COR-L47 (cell line): ENCODE measurements around the gene UBE2M.
"Not testable (repeated sequence)": the region's sequence is repeated elsewhere in the genome, so short reads cannot be mapped to it uniquely, and the experiment has no call there.

Source experiments
- DNase-seq: peaks from one replicate; lab custom pipeline; 2025; lab: John Stamatoyannopoulos, UW

Gene UBE2M

DNA sequence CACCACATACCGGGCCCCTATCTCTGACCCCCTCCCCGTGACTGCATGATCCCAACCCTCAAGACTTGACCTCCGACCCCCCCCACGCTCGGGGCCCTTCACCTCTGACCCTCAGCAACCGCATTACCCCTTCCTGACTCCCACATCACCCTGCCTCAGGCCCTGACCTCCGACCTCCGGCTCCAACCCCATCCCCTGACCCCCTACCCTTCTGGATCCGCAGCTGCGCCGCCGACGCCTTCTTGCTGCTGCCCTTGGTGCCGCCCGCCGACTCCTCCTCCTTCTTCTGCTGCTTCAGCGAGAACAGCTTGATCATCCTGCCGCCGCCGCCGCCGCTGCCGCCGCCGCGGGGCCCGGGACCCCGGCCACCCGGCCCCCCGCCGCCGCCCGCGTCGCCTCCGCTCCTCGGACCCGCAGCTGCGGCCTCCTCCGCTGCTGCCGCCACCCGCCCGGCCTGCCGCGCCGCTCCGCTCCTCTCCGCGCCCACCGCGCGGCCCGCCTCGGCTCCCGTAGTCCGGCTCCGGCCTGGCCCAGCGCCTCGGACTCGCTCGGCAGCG, at the start of gene UBE2M:
Gene UBE2M (minus strand): TSS at position 546 of the 557 bp plus-strand sequence. CDS start 230 bp downstream, at position 316.
- DNase-seq, result no peak

GRCh38 chr19:58607213-58607612, 48.8 kb upstream of the UBE2M start:
- DNase-seq, result not testable (repeated sequence)

DNA sequence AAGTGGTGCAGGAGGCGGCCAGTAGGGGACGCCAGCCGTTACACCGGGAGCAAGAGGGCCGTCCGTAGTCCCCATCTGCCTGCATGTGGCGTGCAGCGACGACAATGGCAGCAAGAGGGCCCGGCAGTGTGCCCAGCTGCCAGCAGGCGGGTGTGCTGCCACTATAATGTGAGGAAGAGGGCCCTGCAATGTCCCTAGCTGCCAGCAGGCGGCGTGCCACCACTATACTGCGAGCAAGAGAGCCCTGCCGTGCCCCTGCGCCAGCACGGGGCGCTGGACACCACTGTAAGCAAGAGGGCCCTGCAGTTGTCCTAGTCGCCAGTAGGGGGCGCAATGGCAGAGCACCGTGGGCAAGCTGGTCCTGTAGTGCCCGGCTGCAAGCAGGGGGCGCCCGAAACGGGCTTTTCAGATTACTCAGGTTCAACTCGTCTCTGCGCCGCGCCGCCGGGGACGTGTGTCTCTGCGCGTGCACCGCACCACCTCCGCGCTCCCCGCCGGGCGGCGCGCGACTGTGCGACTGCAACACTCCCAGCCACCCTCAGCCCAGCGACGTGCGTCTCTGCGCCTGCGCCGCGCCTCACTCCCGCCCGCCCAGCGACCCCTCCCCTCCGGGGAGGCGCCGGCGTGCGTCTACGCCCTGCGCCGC, 48.0 kb upstream of the UBE2M start:
- not testable (repeated sequence) for DNase-seq

DNA sequence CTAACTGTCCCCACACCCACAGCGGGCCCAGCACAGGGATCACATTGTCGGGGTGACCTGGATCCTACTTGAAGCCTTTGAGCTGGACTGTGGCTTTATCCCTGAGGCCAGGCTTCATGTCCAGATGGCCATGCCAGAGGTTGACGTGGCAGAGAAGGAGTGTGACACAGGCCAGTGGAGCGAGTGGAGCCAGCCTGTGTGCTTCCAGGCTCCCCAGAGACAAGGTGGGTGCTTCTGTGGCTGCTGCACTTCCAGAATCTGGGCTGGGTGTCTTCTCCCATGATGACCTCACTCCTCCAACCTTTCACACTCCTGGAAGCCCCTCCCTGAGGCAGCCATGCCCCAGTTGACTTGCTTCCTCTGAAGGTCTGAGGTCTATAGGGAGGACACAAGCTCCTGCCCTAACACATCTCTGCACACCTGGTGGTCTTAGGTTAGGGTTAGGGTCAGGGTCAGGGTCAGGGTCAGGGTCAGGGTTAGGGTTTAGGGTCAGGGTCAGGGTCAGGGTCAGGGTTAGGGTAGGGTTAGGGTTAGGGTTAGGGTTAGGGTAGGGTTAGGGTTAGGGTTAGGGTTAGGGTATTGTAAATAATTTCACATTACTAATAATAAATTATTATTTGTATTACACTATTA, 27.8 kb upstream of the UBE2M start:
- DNase-seq, result no peak

DNA sequence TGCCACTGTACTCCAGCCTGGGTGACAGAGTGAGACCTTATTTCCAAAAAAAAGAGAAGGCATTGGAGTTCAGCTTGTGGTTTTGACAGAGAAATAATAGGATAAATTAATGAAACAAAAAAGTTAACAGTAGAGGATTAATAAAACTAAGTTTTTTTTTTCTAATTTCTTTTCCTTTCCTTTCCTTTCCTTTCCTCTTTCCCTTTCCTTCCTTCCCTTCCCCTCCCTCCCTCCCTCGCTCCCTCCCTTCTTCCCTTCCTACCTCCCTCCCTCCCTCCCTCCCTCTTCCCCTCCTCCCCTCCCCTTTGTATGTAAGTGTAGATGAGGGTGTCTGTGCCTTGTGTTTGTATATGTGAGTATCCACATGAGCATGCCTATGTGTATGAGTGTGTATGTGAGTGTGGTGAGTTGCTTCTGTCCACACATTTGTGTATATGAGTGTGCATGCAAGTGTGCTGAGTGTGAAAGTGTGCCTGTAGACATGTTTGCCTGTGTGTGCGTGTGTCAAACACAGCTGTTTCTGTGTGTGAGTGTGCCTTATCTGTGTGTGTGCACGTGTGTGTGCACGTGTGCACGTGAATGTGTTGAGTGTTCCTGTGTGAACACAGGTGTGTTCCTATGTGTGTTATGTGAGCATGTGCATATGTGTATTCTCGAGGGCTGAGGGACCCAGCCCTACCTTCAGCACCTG, 27.2 kb upstream of the UBE2M start:
- no peak for DNase-seq

GRCh38 chr19:58584498-58585441, 26.4 kb upstream of the UBE2M start:
- DNase-seq, result no peak

GRCh38 chr19:58582985-58583384, 24.6 kb upstream of the UBE2M start:
- no peak for DNase-seq

- no peak for DNase-seq
Observed at GRCh38 chr19:58581227-58582141, 23.1 kb upstream of the UBE2M start.

DNA sequence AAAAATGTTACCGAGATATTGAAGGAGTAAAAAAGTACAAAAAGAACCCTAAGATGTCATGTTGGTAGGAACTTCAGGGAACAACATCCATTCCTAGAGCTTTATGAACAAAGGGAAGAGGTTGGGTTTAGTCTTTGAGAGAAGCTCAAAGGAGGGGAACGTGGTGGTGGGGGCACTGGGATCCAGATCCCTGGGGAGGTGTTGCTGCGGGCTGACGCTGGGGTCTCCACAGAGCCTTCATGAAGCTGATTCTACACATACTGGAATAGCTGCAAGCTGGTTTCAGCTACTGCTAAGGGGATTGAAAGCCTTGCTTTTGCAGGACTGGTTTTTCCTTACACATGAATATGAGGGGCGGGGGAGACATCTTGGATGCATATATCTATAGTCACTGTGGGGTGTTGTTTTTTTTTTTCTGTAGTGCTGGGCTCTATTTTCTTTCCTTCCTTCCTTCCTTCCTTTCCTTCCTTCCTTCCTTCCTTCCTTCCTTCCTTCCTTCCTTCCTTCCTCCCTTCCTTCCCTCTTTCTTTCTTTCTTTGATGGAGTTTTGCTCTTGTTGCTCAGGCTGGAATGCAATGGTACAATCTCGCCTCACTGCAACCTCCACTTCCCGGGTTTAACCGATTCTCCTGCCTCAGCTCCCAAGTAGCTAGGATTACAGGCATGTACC, 21.2 kb upstream of the UBE2M start:
- no peak for DNase-seq

DNA sequence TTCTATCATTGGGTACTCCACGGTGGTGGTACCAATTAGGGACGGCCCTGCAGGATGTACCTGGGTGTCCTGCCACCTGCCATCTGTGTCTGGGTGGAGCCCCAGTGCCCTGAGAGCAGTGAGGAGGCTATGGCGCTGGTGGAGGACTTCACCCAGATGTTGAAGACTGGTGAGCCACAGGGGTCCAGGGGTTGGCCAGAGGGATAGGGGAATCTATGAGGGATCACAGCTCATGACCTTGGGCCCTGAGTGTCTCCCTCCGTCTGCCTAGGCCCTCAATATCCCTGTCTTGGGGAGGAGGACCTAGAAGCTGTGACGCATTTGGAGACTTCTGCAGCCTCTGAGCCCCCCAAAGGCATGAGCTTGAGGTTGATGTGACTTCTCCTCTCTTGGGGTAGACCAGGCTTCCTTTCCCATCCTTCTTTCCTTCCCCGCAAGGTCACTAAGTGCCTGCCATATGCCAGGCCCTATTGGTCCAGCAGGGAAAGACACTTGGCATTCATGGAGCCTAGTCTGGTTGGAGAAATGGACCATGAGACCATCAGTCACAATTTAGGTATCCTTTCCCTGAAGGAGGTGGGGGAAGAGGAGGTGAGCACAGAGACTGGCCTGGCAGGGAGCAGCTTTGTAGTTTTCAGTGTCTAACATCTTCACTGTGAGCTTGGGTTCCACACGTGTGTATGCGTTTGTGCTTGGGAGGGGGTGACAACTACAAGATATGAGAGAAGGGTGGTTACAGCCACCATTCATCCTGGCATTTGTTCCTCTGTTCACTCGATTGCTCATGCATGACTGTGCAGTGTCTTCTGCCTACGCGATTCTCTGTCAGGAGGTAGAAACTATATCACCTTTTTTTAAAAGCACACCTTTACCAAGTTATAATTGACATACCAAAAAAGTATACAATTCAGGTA, 19.9 kb upstream of the UBE2M start:
- no peak for DNase-seq

DNA sequence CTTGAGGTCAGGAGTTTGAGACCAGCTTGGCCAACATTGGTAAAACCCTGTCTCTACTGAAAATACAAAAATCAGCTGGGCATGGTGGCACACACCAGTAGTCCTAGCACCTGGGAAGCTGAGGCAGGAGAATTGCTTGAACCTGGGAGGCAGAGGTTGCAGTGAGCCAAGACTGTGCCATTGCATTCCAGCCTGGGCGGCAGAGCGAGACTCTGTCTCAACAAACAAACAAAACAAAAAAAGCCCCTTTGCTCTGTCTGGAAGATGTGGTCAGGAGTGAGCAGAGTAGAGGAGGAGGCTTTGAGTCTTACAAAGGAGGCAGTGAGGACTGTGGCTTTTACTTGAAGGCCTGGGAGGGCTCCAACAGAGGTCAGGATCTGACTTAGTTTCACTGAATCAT, 19.2 kb upstream of the UBE2M start:
- not testable (repeated sequence) for DNase-seq

- DNase-seq, result no peak
Observed at GRCh38 chr19:58575183-58576041, 17.0 kb upstream of the UBE2M start.

DNA sequence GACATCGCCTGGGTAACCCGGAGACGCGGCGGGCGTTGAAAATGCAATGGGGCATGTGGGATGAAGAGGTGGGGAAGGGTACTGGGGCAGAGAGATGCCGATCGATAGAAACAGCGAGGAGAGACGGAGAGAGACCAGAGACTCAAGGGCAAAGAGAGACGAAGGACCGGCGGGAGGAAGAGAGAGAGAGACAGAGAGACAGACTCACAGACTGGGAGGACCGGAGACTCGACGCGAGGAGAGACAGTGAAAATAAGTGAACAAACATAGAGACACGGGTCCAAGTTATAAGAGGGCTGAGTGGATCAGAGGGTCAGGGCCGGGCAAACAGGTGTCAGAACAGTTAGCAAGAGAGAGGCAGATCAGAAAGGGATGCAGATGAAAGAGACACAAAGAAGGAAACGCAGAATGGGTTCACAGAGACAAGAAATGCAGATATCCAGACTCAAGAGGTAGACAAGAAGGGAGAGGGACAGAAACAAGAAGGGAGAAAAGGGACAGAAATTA, 15.3 kb upstream of the UBE2M start:
- no peak for DNase-seq

DNA sequence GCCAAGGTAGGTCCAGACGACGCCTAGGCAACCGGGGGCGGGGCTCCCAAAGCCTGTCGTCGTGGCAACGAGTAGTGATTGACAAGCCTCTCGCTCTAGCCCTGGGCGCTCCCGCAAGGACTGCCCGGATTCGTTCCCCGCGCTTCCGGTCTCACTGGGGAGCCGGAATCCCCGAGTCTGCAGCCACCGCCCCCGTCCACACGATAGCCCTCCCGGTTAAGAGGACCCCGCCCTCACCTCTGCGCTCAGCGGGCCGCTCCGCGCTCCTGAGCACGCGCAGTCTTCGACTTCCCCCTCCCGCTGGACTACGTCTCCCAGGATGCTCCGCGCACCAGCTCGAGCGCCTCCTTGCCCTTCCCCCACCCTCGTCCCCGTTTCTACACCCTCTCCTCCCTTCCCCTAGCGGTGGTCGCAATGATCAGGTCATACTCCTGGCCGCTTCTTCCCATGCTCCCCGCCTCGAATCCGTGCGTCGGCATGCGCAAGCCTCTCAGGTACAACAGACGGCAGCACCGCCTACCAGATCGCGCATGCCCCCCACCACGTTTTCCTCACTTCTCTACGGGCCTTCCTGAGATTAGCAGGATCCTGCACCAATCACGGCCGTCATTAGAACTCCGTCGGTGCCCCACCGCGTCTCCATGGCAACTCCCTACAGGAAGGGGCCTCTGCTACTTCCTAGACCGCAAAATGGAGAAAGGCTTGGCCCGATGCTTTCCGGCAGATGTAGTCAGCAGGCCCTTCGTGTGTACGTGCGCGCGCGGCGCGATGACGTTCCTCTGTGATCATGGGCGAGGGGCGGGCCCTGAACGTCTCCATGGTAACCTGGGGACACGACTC, 14.6 kb upstream of the UBE2M start, which contains the start of gene MZF1:
Gene MZF1 (minus strand): TSS at position 518 of the 840 bp plus-strand sequence. CDS start 1,946 bp downstream, outside the sequence.
- DNase-seq, result no peak

- no peak for DNase-seq
Observed at GRCh38 chr19:58572026-58572817, 13.8 kb upstream of the UBE2M start.

DNA sequence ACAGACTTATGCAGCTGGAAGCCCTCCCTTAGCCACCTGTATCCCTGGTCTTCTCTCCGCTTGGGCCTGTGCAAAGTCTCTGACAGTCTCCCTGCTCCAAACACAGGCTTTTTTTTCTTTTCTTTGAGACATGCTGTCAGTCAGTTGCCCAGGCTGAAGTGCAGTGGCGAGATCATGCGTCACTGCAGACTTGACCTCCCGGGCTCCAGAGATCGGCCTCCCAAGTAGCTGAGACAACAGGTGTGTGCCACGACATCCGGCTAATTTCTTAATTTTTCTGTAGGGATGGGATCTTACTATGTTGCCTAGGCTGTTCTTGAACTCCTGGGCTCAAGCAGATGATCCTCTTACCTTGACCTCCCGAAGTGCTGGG, 13.2 kb upstream of the UBE2M start:
- DNase-seq, result no peak
